Measurements from ENCODE around the gene ATOX1. TPM values are rescaled to one million over a fixed set of nuclear protein-coding genes. Genes with fewer than 3 reads are reported as not detected.

Gene ATOX1
- total RNA-seq, 1 donor from 2014 or later = 120 TPM

DNA sequence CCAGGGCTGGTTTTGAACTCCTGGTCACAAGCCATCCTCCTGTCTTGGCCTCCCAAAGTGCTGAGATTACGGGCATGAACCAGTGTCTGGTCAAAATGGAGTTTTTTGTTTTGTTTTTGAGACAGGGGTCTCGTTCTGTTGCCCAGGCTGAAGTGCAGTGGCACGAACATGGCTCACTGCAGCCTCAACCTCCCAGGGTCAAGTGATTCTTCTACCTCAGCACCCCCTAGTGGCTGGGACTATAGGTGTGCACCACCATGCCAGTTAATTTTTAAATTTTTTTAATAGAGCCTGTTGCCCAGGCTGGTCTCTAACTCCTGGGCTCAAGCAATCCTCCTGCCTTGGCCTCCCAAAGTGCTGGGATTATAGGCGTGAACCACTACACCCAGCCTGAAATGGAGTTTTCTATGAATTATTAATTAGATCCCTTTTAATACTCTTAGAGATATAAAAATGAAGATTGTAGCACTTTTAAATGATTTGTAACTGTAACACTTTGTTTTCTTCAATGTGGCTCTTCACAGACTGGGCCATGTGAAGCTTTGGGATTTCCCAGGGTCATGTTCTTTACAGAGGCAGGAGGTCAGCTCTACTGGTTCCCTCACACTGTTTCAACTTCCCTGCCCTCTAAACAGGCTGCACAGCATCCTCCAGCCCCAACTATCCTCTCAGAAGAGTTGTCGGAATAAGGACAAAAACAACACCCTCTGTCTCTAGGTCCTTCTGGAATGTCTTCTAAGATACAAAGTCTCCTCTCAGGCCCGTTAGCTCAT is 39.0 kb downstream of the ATOX1 start:
- peak in 1 of 2 donors; percentile 54 for DNase-seq (ENCODE audit: extremely low spot score in 2 of 2)

DNA sequence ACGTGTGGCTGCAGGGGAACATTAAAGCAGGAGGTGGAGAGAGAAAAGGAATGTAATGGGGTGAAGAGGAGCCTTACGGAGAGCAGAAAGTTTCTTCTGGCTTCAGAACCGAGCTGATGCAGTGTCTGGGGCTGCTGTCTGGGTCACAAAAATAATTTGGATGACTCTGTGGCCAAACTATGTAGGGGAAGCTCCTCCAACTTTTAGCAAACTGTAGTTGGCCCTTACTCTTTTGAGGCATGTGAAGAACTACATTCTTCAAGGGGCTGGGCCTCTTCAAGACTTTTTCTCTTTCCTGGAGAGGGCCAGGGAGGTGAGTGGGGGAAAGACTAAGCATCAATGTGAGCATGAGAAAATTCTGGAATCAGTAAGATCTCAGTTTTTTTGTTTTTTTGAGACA is 39.8 kb downstream of the ATOX1 start:
- Histone ChIP-seq H3K9me3 (no peaks in the 10 kb centered on the region), H3K4me1 (peaks cover 21% of the 10 kb centered on the region), H3K27me3 (no peaks in the 10 kb centered on the region), H3K27ac (peak overlapping the region; percentile 73), H3K4me3 (no peak overlapping the region), H3K36me3 (no peaks in the 10 kb centered on the region)
- DNase-seq (ENCODE audit: extremely low spot score in 2 of 2) = peak in 1 of 2 donors; percentile 77
- TF ChIP-seq CTCF (IDR thresholded peaks at IDR 0.05) (no peak), POLR2A (IDR thresholded peaks at IDR 0.05) (no peak), POLR2AphosphoS5 (IDR thresholded peaks at IDR 0.05; ENCODE audit: insufficient read depth in 1 of 2, low read depth in 1 of 2) (no peak)
- intact Hi-C loops (cut with DNase I) = loop anchor here (2.0 kb wide), 1 partner anchor 60 kb away; no protein-coding TSS in a partner anchor

More for the DNA sequence above, 39.0 kb downstream of the ATOX1 start:
- Histone ChIP-seq H3K9me3 (no peaks in the 10 kb centered on the region), H3K4me3 (no peak overlapping the region), H3K4me1 (peaks cover 21% of the 10 kb centered on the region), H3K36me3 (no peaks in the 10 kb centered on the region), H3K27ac (peak overlapping the region; percentile 73), H3K27me3 (no peaks in the 10 kb centered on the region)
- TF ChIP-seq POLR2A (IDR thresholded peaks at IDR 0.05) (no peak), CTCF (IDR thresholded peaks at IDR 0.05) (peak; percentile 19 to 33 (median 25))
- intact Hi-C loops (cut with DNase I) = loop anchor here (2.0 kb wide), 1 partner anchor 61 kb away; no protein-coding TSS in a partner anchor

DNA sequence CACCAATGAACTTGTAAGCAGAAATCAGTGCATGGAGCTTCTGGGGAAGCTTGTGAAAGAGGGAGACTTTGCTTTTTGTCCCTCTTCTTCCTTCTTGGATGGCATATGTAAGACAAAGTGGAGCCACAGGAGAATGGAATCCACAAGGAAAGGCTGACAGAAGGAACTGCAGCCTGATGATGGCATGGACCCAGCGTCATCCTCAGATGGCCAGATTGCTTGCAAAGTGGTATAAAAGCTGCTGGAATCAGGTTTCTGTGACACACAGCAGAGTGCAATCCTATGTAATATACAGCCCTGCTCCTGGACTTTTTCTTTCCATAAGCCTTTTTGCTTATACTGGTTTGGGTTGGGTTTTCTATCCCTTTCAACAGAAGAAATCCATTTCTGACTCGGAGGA is 40.3 kb downstream of the ATOX1 start:
- peak in 1 of 2 donors; percentile 62 for DNase-seq (ENCODE audit: extremely low spot score in 2 of 2)
- H3K4me3 ChIP-seq = no peak overlapping the region
- no peaks in the 10 kb centered on the region for H3K27me3 ChIP-seq
- H3K4me1 ChIP-seq = peaks cover 21% of the 10 kb centered on the region
- H3K9me3 ChIP-seq = no peaks in the 10 kb centered on the region
- TF ChIP-seq POLR2AphosphoS5 (IDR thresholded peaks at IDR 0.05; ENCODE audit: insufficient read depth in 1 of 2, low read depth in 1 of 2) (no peak), POLR2A (IDR thresholded peaks at IDR 0.05) (no peak), CTCF (IDR thresholded peaks at IDR 0.05) (no peak)
- intact Hi-C loops (cut with DNase I) = loop anchor here (2.0 kb wide), 1 partner anchor 59 kb away; no protein-coding TSS in a partner anchor
- no peaks in the 10 kb centered on the region for H3K36me3 ChIP-seq
- H3K27ac ChIP-seq = peak overlapping the region; percentile 73

DNA sequence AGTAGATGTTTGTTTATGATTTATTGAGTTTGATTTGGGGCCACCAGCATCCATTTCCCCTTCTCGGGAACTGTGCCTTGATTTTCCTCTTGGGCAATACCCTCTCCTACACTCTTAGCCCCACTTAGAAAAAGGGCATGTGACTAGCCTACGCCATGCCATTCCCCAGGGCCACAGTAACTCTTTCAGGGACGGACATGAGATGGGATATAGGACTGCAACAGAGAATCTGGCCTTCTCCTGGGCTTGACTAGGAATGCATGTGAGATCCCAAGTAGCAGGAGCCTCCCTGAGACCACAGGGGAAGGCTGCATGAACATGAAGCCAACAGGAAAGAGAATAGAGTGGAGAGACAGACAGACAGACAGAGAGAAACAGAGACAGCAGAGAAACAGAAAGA is 41.0 kb downstream of the ATOX1 start:
- Histone ChIP-seq H3K27me3 (no peaks in the 10 kb centered on the region), H3K36me3 (no peaks in the 10 kb centered on the region), H3K9me3 (no peaks in the 10 kb centered on the region), H3K4me3 (no peak overlapping the region), H3K27ac (peak overlapping the region; percentile 73), H3K4me1 (peaks cover 21% of the 10 kb centered on the region)
- intact Hi-C loops (cut with DNase I) = no loop called here
- DNase-seq (ENCODE audit: extremely low spot score in 2 of 2) = no peak
- TF ChIP-seq POLR2AphosphoS5 (IDR thresholded peaks at IDR 0.05; ENCODE audit: insufficient read depth in 1 of 2, low read depth in 1 of 2) (no peak), POLR2A (IDR thresholded peaks at IDR 0.05) (no peak), CTCF (IDR thresholded peaks at IDR 0.05) (no peak)

GRCh38 chr5:151709109-151709735 is 49.2 kb downstream of the ATOX1 start:
- no peaks in the 10 kb centered on the region for H3K9me3 ChIP-seq
- H3K27me3 ChIP-seq = no peaks in the 10 kb centered on the region
- intact Hi-C loops (cut with DNase I) = no loop called here
- no peak overlapping the region for H3K4me3 ChIP-seq
- TF ChIP-seq POLR2AphosphoS5 (IDR thresholded peaks at IDR 0.05; ENCODE audit: insufficient read depth in 1 of 2, low read depth in 1 of 2) = no peak
- H3K27ac ChIP-seq = no peak overlapping the region
- H3K36me3 ChIP-seq = no peaks in the 10 kb centered on the region
- DNase-seq (ENCODE audit: extremely low spot score in 2 of 2) = no peak
- peaks cover 6% of the 10 kb centered on the region for H3K4me1 ChIP-seq

Measured in vagina (tissue), 2 donors.